Activated CD8-positive, alpha-beta memory T cell treated with anti-CD3 and anti-CD28 coated beads, Interleukin-2, amount 50 U/mL, for 1 hour (primary cell): Measurements from ENCODE around the gene COX19.
A peak's percentile ranks its signal among the peaks of the same experiment; 100 is the strongest.
"Not testable (repeated sequence)": the region's sequence is repeated elsewhere in the genome, so short reads cannot be mapped to it uniquely, and the experiment has no call there.

ENCODE experiments used
- DNase-seq: peaks from one replicate; pipeline ENCODE4 v3.0.0-alpha.2; 2020; ENCODE audit errors: extremely low read depth

The COX19 gene

DNA sequence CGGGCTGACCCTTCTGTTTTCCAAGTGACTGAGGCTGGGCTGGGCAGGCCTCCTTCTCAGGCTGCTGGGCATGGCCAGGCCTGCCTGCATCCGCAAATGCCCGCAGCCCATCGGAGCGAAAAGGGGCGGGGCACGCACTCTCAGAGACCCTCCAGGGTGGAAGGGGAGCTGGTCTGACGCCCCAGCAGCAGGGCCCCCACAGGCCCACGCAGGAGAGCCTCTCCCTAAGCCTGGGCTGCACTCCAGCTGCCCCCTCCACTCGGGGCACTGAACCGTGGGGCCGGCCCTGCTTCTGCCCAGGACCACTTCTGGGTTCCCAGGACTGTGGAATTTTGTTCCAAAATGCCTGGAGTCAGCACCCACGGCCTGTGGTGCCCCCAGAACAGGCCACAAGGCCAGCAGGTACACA lies 30.2 kb downstream of the COX19 start:
- no peak for DNase-seq

DNA sequence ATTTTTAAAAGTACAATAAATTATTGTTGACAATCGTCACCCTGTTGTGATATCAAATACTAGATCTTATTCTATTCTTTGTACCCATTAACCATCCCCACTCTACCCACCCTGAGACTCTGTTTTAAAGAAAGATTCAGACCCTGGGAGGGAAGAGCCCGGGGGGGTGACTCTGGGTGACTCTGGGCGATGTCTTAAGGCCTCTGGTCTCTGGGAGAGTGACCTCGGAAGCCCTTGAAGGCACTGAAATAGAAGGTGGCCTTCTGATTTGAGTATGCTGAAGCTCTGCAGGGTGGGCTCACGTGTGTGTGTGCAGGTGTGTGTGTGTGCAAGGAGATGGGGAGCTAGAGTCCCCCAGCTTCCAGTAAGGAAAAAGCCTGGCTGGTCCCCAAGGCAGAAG lies 30.6 kb downstream of the COX19 start:
- DNase-seq, result no peak

DNA sequence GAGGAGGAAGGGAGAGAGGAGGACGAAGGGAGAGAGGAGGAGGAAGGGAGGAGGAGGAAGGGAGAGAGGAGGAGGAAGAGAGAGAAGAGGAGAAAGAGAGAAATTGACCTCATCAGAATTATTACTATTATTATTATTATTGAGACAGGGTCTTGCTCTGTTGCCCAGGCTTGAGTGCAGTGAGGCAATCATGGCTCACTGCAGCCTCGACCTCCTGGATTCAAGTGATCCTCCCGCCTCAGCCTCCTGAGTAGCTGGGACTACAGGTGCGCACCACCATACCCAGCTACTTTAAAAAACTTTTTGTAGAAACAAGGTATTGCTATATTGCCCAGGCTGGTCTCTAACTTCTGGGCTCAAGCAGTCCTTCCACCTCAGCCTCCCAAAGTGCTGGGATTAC lies 31.6 kb downstream of the COX19 start:
- not testable (repeated sequence) for DNase-seq

DNA sequence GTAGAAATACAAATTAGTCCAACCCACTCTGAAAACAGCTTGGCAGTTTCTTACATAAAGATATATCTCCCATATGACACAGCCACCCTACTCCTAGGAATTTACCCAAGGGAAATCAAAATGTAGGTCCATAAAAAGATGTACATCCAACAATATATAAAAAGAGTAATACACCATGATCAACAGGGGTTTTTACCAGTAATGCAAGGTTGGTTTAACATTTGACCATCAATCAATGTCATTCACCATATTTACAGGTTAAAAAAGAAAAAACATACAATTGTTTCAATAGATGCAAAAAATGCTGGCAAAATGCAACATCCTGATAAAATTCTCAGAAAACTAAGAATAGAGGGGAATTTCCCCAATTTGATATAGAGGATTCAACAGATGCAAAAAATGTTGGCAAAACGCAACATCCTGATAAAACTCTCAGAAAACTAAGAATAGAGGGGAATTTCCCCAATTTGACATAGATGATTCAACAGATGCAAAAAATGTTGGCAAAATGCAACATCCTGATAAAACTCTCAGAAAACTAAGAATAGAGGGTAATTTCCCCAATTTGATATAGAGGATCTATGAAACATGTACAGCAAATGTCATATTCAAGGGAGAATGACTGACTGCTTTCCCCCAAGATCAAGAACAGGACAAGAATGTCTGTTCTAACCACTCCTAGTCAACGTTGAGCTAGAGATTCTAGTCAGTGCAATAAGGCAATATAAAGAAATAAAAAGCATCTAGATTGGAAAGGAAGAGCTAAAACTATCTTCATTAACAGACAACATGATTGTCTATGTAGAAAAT lies 34.5 kb downstream of the COX19 start:
- DNase-seq, result no peak

DNA sequence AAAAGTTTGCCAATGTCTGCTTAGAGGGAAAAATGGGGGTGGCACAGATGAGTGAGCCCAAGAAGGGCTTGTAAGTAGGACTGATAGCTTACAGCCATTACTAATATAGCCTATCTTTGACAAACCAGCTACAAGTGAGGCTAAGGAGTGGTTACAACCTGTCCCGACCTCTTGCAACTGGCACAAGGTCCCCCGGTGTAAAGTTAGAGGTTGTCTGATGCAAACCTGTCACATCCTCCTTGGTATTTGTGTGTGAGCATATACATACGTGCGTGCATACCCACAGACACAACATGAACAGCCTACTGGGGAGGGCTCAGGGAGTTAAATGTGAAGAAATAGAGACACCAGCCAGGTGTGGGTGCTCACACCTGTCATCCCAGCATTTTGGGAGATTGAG lies 35.5 kb downstream of the COX19 start:
- DNase-seq, result no peak

DNA sequence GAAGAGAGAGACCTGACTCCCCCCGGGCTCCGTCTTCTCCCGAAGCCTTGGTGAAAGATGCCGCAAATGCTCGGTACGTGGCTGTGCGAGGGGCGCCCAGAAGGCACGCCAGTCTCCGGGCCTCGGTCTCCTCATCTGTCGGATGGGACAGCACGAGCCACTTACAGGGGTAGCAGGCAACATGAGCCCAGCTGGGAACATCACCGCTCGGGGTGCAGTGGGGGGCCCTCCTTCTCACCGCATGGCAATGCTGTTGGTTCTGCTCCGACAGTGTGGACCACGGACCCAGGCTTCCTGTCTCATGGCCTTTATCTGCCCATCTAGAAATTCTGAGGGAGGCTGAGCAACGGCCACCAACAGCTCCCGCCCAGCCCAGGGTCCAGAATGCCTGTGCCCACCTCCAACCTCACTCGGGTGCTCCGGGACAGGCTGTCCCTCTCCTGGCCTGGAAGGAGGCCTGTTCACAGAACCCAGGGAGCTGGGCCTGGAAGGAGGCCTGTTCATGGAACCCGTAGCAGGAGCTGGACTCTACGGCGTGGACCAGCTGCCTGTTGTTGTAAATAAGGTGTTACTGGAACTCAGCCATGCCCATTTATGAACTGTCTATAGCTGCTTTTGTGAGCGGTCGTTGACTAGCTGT lies 36.7 kb downstream of the COX19 start:
- DNase-seq, result no peak

DNA sequence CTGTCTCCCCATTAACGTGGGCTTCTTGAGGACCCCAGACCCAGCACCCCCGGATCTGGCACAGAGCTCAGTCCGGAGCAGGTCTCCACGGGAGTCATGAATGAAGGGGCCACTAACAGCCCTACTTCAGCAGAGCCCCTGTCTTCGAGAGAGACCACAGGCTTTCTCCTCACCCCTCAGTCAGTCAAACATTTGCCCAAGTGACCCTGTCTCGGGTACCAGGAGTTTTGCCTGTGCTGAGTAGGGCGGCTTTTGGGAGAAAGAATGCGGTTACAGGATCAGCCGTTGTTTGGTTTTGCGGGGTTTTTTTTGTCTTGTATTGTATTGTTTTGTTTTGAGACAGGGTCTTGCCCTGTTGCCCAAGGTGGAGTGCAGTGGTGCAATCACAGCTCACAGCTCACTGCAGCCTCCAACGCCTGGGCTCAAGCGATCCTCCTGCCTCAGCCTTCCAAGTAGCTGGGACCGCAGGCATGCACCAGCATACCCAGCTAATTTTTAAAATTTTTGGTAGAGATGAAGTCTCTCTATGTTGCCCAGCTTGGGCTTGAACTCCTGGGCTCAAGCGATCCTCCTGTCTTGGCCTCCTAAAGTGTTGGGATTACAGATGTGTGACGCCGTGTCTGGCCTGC lies 37.4 kb downstream of the COX19 start:
- no peak for DNase-seq

DNA sequence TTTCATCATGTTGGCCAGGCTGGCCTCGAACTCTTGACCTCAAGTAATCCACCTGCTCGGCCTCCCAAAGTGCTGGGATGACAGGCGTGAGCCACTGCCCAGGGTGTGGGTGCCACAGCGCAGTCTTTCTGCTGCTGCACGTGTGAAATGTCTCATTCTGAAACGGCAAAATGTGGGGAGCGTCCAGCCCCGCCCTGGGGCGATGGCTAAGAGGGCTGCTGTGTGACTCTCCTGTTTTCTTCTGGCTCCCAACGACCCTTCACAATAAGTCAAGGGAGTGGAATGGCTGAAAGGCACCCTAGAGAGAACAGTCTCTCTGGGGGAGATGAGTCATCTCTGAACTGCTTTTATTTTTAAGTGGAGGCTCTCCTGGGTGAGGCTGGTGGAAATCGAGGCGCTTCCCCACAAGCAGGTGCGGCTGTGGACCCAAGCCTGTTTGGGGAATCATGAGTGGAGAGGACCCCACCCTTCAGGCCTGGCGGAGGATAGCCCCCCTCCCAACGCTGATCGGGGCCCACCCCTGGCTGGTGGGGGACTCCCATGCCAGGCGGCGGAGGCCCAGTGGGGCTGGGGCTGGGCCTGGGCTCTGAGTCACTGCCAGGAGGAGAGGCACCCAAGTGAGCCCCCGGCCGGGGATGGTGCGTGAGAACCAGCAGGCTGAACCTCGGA lies 38.8 kb downstream of the COX19 start:
- DNase-seq, result no peak

DNA sequence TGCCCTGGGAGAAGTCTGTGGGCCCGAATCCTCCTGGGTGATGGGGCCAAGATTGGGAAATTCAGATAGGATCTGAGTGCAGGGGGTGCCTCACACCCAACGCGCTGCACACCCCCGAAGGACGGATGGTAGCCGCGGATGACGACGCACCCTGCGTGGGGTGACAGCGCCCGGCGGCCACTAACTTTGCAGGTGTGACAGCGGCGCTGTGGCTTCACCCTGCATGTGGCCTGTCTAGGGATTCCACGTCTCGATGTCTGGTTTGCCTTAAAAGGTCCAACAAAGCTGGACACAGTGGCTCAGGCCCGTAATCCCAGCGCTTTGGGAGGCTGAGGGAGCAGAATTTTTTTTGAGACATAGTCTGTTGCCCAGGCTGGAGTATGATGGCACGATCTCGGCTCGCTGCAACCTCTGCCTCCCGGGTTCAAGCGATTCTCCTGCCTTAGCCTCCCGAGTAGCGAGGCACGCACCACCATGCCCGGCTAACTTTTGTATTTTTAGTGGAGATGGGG lies 39.4 kb downstream of the COX19 start:
- DNase-seq, result no peak

DNA sequence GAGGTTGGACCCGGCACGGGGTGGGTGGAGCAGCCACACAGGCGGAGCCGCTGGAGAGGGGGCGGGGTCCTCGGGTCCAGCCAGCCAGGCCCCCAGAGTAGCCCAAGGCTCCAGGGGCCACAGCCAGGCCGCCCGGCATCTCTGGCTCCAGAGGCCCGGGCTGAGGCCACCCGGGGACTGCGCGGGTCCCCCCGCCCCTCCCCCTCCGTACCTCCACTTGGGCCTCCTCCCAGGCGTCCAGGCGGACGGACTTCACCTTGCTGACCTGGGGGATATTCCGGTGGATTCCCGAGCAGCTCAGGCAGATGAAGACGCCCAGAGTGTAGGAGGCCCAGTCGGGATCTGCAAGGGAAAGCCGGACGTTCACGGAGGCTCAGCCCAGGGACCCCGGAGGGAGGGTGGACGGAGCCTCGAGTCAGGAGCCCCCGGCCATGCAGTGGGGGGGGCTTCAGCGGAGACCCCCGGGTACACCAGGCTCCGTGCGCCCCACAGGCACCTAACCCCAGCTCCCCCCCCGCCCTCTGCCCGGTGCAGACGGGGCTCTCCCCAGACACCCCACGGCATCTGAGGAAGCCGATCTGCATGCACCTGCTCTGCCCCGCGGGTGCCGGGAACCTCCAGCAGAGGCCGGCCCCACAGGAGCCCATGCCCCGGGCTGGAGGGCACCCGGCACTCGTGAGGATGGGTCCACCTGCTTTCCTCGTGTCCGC lies 40.0 kb downstream of the COX19 start:
- DNase-seq, result no peak

DNA sequence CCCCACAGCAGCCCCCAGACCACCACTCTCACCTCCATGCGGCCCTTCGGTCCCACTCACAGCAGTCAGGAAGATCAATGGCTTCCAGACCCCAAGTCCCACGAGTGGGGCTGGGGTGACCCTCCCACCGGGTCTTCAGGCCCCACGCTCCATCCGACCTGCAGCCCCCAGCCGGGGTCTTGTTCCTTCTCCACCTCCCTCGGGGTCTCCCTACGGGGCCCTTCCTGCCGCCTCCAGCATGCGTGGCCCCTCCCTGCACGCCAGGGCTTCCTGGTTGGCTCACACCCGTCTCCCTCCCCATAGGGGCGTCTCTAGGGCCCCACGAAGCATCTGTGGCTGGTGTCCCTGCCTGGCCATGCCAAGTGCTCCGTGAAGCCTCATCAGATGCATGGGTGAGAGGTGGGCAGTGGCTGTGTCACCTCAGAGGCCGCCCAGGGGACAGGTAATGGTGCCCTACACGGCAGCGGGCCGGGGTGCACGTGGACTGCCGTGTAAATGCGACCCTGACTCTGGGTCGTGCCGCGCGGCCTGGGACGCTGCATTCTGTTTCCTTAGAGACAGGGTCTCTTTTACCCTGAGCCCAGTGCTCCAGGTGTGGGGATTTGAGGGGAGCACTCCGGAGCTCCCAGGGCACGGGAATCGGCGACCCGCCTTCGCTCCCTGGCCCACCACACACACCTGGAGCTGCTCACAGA lies 40.7 kb downstream of the COX19 start:
- DNase-seq, result no peak

DNA sequence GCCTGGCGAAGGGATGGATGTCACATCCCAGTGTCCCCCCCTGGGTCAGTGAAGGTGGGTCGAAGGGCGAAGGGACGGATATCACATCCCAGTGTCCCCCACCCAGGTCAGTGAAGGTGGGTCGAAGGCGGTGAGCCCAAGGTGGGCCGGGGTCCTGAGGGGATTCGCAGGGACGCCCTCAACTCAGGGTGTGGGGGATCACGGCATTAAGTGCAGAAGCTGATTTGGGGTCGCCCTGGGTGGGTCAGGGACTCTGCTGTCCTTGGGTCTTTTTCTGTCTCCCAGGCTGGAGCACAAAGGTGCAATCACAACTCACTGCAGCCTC lies 42.7 kb downstream of the COX19 start:
- DNase-seq, result no peak

DNA sequence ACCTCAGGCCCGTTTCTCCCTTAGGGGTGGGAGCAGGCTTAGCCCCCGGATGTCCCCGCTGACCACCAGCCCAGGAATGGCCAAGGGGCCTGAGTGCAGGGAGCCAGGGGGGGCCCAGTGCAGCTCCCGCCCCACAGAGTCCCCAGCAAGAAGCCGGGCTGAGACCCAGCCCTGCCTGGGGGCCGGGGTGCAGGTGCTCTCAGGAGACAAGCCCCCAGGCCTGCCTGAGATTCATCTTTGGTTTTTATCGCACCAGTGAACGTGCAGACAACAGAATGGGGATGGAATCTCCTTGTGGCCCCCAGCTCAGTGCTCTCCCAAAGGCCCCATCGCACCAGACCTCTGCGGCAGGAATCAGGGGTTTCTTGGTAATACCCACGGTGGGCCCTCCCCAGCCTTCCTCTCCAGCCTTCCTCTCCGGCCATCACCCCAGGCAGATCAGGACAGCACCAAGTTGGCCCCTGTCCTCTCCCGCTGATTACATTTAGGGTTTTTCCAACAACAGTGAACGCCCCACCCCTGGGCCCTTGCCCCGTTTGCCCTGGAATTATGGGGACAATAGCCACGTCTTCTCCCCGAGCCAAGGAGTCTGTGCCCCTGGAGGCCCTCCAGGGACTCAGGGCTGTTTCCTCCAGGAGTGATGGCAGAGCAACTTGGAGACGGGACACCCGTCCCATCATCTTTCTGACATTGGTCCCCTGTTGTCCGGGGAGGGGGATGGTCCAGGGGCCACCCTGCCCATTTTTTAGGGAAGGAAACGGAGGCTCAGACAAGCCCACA lies 43.3 kb downstream of the COX19 start:
- no peak for DNase-seq

DNA sequence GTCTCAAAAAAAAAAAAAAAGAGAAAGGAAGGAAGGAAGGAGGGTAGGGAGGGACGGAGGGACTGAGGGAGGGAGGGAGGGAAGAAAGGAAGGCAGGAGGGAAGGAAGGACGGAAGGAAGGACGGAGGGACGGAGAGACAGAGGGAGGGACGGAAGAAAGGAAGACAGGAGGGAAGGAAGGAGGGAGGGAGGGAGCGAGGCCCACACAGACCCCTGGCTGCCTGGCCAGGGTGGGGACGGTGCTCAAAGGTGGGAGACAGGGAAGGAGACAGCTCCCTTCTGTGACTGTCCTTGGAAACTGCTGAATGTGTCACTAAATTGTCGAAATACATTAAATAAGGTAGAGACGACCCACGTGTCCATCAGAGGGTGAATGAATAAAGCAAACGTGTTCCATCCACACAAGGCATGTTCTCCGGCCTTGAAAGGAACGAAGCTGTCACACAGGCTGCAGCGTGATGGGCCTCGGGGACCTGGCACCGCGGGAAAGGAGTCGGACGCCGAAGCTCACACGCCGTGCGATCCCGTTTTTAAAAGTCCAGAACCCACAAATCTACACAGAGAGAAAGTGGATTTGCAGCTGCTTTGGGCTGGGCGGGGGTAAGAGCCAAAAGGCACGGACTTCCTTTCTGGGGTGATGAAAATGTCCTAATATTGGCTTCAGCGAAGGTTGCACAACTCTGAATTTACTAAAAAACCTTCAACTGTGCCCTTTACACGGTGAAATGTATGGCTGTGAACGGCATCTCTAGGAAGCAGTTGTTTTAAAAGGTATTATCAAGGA lies 44.2 kb downstream of the COX19 start:
- DNase-seq, result no peak

DNA sequence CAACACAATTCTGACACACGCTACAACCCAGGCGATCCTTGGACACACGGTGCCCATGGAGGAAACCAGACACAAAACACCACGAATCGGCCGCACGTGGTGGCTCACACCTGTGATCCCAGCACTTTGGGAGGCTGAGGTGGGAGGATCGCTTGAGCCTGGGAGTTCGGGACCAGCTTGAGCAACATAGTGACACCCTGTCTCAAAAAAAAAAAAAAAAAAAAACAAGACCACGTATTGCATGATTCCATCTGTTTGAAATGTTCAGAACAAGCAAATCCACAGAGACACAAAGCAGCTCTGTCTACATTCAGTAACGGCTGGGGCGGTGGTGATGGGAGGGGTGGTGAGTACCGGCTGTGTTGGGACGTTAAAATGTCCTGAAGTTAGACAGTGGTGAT lies 46.0 kb downstream of the COX19 start:
- DNase-seq, result no peak

DNA sequence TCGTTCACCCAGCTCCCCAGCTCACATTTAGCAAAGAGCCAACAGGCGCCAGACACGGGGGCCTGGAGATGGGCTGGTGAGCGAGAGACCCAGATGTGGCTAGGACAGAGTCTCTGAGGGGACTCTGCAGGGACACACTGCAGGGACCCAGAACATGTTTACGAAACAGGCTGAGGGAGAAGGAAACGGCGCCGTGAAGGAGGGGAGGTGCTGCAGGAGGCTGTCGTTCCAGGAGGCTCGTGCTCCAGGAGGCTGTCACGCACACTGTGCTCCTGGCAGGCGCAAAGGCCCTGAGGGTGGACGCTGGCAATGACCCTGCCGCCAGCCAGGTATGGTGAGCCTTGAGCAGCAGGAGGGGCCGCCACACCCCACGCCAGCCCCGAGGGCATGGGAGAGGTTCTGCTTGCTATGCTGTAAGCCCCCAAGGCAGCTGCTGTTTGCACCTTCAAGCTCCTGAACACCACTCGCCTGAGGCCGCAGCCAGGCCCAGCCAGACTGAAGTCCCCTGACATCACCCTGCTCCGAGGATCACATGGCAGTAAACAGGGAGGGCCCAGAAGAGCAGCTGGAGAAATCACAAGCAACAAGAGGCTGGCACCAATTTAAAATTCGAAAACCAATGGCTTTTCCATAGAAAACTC lies 48.2 kb downstream of the COX19 start:
- DNase-seq, result no peak

DNA sequence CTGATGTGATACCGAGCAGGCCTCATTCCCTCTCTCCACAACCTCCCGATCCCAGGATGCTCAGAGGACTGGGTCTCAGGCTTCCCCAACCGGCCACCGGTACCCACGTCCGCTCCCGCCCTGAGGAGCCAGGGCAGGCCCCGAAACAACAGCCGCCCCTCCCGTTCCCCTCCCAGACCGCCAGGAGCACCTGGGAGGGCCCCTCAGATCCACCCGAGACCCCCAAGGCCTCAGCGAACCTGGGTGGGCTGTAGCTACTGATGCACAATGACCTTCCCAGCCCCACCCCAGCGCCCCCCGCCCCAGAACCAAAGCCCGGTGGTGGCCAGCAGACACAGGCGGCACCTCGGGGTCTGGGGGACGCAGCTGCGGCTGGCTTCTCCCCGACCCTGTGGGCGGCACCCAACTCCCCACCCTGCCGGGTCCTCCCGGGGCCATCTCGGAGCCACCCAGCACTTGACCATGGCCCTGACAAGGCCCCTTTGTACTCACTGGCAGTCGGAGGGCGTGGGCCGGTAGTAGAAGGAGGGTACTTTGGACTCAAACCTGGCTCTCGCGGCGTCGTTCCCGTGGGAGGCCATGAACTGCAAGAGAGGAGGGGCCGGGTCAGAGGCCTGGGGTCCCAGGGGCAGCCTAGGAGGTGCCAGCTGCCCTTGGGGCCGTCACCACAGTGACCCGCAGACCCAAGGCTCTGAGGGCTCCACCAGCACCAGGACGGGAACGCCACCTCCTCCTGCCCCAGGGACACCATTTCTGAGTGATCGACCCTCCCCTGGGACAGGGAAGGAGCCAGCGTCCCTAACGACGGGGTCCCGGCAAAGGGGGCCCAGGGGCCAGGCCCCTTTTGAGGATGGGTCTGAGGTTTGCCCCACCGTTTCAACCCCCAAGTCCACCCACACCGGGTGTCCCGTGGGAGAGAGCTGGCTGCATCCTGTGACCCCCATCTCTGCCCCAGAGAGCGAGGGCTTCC lies 49.0 kb downstream of the COX19 start:
- DNase-seq, result no peak

DNA sequence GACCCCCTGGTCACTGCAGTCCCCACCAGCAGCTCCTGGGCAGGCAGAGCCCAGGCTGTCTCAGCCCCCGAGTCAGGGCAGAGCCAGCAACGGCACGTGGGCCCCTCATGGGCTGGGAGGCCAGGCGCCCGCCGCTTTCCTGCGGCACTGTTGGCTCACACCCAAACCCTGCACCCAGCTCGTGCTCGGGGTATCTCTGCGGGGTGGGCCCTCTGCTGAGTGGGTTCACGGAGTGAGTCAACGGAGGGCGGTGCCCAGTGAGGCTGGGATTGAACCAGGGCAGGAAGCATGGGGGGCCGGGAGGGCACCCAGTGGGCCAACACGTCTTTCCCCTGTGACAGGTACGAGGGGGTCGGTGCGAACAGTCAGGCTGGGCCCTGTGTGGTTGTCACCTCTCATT lies 49.7 kb downstream of the COX19 start:
- peak; percentile 85 for DNase-seq
